ENCODE results near the gene LHX4. TPM values are rescaled to one million over a fixed set of nuclear protein-coding genes. Genes with fewer than 3 reads are reported as not detected.

LHX4 gene
- total RNA-seq, 3 donors from 2014 or later = not detected

- H3K4me1 ChIP-seq = no peaks in the 10 kb centered on the region
- TF ChIP-seq POLR2A (IDR thresholded peaks at IDR 0.05) (no peak), POLR2AphosphoS5 (IDR thresholded peaks at IDR 0.05) (no peak), CTCF (IDR thresholded peaks at IDR 0.05) (no peak)
- no peak overlapping the region for H3K27ac ChIP-seq
- peaks cover 0 to 46% of the 10 kb centered on the region in 2 donors for H3K27me3 ChIP-seq
- no peak overlapping the region for H3K4me3 ChIP-seq
- no peaks in the 10 kb centered on the region for H3K36me3 ChIP-seq
- no peak for DNase-seq (ENCODE audit: low spot score in 2 of 2)
- no peaks in the 10 kb centered on the region for H3K9me3 ChIP-seq
- intact Hi-C loops (cut with DNase I; ENCODE audit: low total_unique reads) = no loop called here
These were observed 13.6 kb downstream of the LHX4 start for GRCh38 chr1:180243517-180244221.

GRCh38 chr1:180244840-180245239, 14.8 kb downstream of the LHX4 start:
- intact Hi-C loops (cut with DNase I; ENCODE audit: low total_unique reads) = loop anchor here (1.0 kb wide), 1 partner anchor 33 kb away; no protein-coding TSS in a partner anchor
- Histone ChIP-seq H3K4me1 (no peaks in the 10 kb centered on the region), H3K27ac (no peak overlapping the region), H3K36me3 (no peaks in the 10 kb centered on the region), H3K9me3 (no peaks in the 10 kb centered on the region), H3K27me3 (peaks cover 0 to 35% of the 10 kb centered on the region in 2 donors), H3K4me3 (no peak overlapping the region)
- no peak for TF ChIP-seq POLR2AphosphoS5 (IDR thresholded peaks at IDR 0.05)
- TF ChIP-seq CTCF (IDR thresholded peaks at IDR 0.05) = no peak
- no peak for TF ChIP-seq POLR2A (IDR thresholded peaks at IDR 0.05)
- DNase-seq (ENCODE audit: low spot score in 2 of 2) = no peak

GRCh38 chr1:180246579-180246978, 16.5 kb downstream of the LHX4 start:
- intact Hi-C loops (cut with DNase I; ENCODE audit: low total_unique reads) = no loop called here
- Histone ChIP-seq H3K4me1 (no peaks in the 10 kb centered on the region), H3K27me3 (peaks cover 0 to 22% of the 10 kb centered on the region in 2 donors), H3K9me3 (no peaks in the 10 kb centered on the region), H3K27ac (no peak overlapping the region), H3K36me3 (no peaks in the 10 kb centered on the region), H3K4me3 (no peak overlapping the region)
- no peak for TF ChIP-seq CTCF (IDR thresholded peaks at IDR 0.05)
- no peak for DNase-seq (ENCODE audit: low spot score in 2 of 2)

GRCh38 chr1:180247061-180247460, 17.0 kb downstream of the LHX4 start:
- Histone ChIP-seq H3K4me1 (no peaks in the 10 kb centered on the region), H3K36me3 (no peaks in the 10 kb centered on the region), H3K9me3 (no peaks in the 10 kb centered on the region), H3K27ac (no peak overlapping the region), H3K27me3 (peaks cover 0 to 25% of the 10 kb centered on the region in 2 donors), H3K4me3 (no peak overlapping the region)
- TF ChIP-seq POLR2AphosphoS5 (IDR thresholded peaks at IDR 0.05) (no peak), CTCF (IDR thresholded peaks at IDR 0.05) (no peak), POLR2A (IDR thresholded peaks at IDR 0.05) (no peak)
- no peak for DNase-seq (ENCODE audit: low spot score in 2 of 2)
- intact Hi-C loops (cut with DNase I; ENCODE audit: low total_unique reads) = no loop called here

GRCh38 chr1:180247580-180247979, 17.5 kb downstream of the LHX4 start:
- intact Hi-C loops (cut with DNase I; ENCODE audit: low total_unique reads) = no loop called here
- Histone ChIP-seq H3K9me3 (no peaks in the 10 kb centered on the region), H3K27me3 (peaks cover 0 to 23% of the 10 kb centered on the region in 2 donors), H3K27ac (no peak overlapping the region), H3K36me3 (no peaks in the 10 kb centered on the region), H3K4me1 (no peaks in the 10 kb centered on the region), H3K4me3 (no peak overlapping the region)
- DNase-seq (ENCODE audit: low spot score in 2 of 2) = no peak
- TF ChIP-seq POLR2AphosphoS5 (IDR thresholded peaks at IDR 0.05) = no peak
- TF ChIP-seq CTCF (IDR thresholded peaks at IDR 0.05) = no peak
- TF ChIP-seq POLR2A (IDR thresholded peaks at IDR 0.05) = no peak

Measured in breast epithelium (tissue), 4 donors.